DOHH2 (cell line): ENCODE measurements around the gene CENPO.

Source experiments
- CTCF ChIP-seq: fragments of 200-600 bp; sonication (generic); IDR thresholded peaks from one replicate; pipeline ENCODE4 v1.5.1; 2014; ENCODE audit warnings: antibody characterized with exemption, mild to moderate bottlenecking, low read depth, low read length; ENCODE audit not compliant: poor library complexity, severe bottlenecking
- EZH2phosphoT487 ChIP-seq: fragments of 200-600 bp; sonication (generic); IDR thresholded peaks from 2 replicates; pipeline ENCODE4 v1.6.1; 2017; ENCODE audit warnings: borderline replicate concordance, mild to moderate bottlenecking, antibody characterized with exemption, low read length, moderate library complexity, mixed read lengths

GRCh38 chr2:24787532-24787931, 5.7 kb upstream of the CENPO start:
- TF ChIP-seq EZH2phosphoT487 (no peak), CTCF (no peak)
